Glutamatergic neuron (in vitro differentiated cells): ENCODE measurements around the gene SIX2. TPM values are rescaled to one million over a fixed set of nuclear protein-coding genes. Genes with fewer than 3 reads are reported as not detected.

ENCODE experiments used
- DNase-seq: peaks from one replicate; pipeline ENCODE4 v3.0.0; 2022
- H3K27ac Mint-ChIP-seq: one replicate; pipeline ENCODE4 v1.8.0; 2020; ENCODE audit warnings: mild to moderate bottlenecking, mixed read lengths, inconsistent platforms; ENCODE audit not compliant: unreplicated experiment
- H3K27me3 Mint-ChIP-seq: one replicate; pipeline ENCODE4 v1.8.0; 2020; ENCODE audit warnings: mild to moderate bottlenecking, moderate library complexity, mixed read lengths, inconsistent platforms; ENCODE audit not compliant: unreplicated experiment
- H3K36me3 Mint-ChIP-seq: one replicate; pipeline ENCODE4 v1.8.0; 2020; ENCODE audit warnings: mild to moderate bottlenecking, mixed read lengths, inconsistent platforms; ENCODE audit not compliant: unreplicated experiment
- H3K4me1 Mint-ChIP-seq: one replicate; pipeline ENCODE4 v1.8.0; 2020; ENCODE audit warnings: mild to moderate bottlenecking, low read depth, mixed read lengths, inconsistent platforms; ENCODE audit not compliant: unreplicated experiment
- H3K4me3 Mint-ChIP-seq: one replicate; pipeline ENCODE4 v1.8.0; 2020; ENCODE audit warnings: mild to moderate bottlenecking, mixed read lengths, inconsistent platforms; ENCODE audit not compliant: unreplicated experiment
- H3K9me3 Mint-ChIP-seq: one replicate; pipeline ENCODE4 v1.8.0; 2020; ENCODE audit warnings: mild to moderate bottlenecking, moderate library complexity, mixed read lengths, inconsistent platforms; ENCODE audit not compliant: unreplicated experiment
- total RNA-seq: library from RNA; stranded (reverse); fragmentation: NEBNext Ultra II Directional; extraction: Animal tissue kit (Norgen Biotek cat#: 25700); gene quantifications from one replicate; pipeline ENCODE4 v1.2.1, GENCODE V29; 2021; ENCODE audit not compliant: unreplicated experiment
- TF ChIP-seq, protein P1 (sequence below): fragments of 200-600 bp; sonication (generic); IDR thresholded peaks from one replicate; pipeline ENCODE4 v1.5.0; 2021; ENCODE audit not compliant: partially characterized antibody, unreplicated experiment

SIX2 gene
- total RNA-seq, 1 donor from 2014 or later = 0.56 TPM

DNA sequence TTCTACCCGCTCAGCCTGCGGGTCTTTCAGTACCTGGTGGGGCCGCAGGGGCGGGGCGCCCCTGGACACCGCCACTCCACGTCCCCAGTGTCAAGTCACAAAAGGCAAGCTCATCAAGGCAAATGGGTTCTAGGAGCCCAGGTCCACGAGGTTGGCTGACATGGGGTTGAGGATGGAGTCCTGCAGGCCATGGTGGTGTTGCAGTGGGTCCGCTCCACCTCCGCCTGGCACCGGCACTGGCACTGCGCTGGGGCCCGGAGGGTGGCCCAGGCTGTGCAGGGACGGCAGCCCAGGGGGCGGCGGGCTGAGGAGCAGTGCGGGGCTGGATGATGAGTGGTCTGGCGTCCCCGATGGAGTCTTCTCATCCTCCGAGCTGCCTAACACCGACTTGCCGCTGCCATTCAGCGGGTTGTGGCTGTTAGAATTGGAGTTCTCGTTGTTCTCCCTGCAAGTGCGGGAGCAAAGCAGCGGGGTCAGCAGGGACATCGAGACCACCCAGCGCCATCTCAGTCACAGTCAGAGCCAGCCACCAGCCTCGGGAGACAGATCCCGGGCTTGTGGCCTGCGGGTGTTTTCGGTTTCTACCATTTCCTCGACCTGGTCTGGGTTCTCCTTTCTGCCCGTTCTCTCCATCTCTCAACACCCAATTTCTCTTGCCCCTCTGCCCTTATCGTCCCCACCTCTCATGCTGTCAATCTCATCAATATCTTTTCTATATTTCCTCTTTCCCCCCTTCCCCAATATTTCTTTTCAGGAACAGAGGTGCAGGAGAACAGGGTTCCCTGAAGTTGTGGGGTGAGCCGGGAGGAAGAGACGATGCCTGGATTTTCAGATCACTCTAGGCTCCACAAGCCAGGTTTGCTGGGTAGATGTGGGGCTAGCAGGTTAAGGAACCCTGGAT is 3.0 kb downstream of the SIX2 start:
- Mint-ChIP-seq H3K4me1 (peaks cover 5% of the 10 kb centered on the region), H3K27ac (no peak overlapping the region), H3K36me3 (peaks cover 4% of the 10 kb centered on the region), H3K4me3 (no peak overlapping the region), H3K9me3 (peaks cover 19% of the 10 kb centered on the region), H3K27me3 (peaks cover 46% of the 10 kb centered on the region)
- TF ChIP-seq, protein P1, sequence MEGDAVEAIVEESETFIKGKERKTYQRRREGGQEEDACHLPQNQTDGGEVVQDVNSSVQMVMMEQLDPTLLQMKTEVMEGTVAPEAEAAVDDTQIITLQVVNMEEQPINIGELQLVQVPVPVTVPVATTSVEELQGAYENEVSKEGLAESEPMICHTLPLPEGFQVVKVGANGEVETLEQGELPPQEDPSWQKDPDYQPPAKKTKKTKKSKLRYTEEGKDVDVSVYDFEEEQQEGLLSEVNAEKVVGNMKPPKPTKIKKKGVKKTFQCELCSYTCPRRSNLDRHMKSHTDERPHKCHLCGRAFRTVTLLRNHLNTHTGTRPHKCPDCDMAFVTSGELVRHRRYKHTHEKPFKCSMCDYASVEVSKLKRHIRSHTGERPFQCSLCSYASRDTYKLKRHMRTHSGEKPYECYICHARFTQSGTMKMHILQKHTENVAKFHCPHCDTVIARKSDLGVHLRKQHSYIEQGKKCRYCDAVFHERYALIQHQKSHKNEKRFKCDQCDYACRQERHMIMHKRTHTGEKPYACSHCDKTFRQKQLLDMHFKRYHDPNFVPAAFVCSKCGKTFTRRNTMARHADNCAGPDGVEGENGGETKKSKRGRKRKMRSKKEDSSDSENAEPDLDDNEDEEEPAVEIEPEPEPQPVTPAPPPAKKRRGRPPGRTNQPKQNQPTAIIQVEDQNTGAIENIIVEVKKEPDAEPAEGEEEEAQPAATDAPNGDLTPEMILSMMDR = no peak
- DNase-seq = no peak

DNA sequence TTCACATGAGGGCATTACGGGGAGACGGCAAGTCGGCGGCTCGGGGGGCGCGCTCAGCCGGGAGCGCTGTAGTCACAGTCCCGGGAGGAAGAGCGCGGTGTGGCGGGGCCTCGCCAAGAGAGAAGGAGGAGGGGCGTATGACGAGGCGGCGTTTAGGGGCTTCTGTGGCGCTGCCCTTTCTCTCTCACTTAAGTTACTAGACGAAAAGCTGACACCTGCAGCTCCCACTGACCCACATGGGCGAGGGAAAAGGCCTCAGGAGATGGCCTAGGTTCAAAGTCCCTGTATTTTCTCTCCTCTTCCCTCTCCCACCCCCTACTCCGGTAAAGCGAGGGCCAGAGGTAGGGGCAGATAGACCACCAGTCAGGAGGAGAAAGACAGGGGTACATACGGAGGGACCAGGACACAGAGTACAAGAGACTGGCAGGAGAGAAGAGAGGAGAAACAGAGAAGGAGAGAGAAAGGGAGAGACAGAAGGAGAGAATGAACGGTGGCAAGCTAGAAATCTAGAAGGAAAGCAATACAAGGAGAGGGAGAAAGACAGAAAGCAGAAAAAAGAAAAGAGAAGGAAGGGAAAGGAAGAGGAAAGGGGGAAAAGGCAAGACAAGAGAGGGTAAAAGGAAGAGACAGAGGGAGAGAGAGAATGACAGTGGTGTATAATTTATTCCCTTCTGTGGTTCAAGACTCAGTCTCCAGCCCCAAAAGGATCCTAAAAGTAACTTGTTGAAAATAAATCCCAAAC is 3.8 kb downstream of the SIX2 start:
- Mint-ChIP-seq H3K9me3 (peaks cover 19% of the 10 kb centered on the region), H3K4me3 (no peak overlapping the region), H3K27ac (no peak overlapping the region), H3K27me3 (peaks cover 41% of the 10 kb centered on the region), H3K4me1 (peaks cover 5% of the 10 kb centered on the region), H3K36me3 (peaks cover 4% of the 10 kb centered on the region)
- TF ChIP-seq, protein P1 = no peak
- no peak for DNase-seq

DNA sequence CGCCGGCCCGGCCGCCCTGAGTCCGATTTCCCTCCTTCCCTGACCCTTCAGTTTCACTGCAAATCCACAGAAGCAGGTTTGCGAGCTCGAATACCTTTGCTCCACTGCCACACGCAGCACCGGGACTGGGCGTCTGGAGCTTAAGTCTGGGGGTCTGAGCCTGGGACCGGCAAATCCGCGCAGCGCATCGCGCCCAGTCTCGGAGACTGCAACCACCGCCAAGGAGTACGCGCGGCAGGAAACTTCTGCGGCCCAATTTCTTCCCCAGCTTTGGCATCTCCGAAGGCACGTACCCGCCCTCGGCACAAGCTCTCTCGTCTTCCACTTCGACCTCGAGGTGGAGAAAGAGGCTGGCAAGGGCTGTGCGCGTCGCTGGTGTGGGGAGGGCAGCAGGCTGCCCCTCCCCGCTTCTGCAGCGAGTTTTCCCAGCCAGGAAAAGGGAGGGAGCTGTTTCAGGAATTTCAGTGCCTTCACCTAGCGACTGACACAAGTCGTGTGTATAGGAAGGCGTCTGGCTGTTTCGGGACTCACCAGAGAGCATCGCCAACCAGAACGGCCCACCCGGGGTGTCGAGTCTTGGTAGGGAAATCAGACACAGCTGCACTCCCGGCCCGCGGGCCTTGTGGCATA is 4.6 kb downstream of the SIX2 start:
- DNase-seq = peak; percentile 25
- peaks cover 4% of the 10 kb centered on the region for H3K36me3 Mint-ChIP-seq
- H3K27me3 Mint-ChIP-seq = peaks cover 42% of the 10 kb centered on the region
- H3K27ac Mint-ChIP-seq = no peak overlapping the region
- TF ChIP-seq, protein P1 = no peak
- peaks cover 5% of the 10 kb centered on the region for H3K4me1 Mint-ChIP-seq
- peaks cover 19% of the 10 kb centered on the region for H3K9me3 Mint-ChIP-seq
- H3K4me3 Mint-ChIP-seq = peak overlapping the region; percentile 81

DNA sequence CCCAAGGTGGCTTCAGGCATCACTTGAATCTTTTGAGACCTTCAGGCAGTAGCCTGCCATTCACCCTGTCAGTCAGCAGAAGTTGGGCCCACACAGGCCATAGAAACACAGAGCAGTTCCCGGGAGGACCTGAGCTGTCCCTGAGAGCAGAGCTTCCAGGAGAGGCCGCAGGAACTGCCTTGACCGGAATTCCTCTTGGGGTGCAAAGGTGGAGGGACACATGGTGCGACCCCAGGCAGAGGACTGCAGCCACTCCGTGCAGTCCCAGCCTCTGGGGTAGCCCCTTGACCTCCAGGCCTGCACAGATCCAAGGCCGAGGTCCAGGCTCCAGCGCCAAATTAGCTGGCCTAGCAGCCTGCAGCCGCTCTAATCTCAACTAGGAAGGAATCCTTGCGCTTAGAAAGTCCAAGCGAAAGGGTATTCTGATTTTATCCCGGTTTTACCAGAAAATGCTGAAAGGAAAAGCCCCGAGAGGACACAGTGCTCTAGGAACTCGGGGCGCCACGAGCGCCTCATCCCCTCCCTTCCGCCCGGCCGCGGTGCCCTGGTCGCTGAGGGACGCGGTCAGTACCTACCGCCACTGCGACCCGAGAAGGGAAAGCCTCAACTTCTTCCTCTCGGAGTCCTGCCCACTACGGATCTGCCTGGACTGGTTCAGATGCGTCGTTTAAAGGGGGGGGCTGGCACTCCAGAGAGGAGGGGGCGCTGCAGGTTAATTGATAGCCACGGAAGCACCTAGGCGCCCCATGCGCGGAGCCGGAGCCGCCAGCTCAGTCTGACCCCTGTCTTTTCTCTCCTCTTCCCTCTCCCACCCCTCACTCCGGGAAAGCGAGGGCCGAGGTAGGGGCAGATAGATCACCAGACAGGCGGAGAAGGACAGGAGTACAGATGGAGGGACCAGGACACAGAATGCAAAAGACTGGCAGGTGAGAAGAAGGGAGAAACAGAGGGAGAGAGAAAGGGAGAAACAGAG is 5.4 kb downstream of the SIX2 start:
- TF ChIP-seq, protein P1 = no peak
- Mint-ChIP-seq H3K36me3 (peaks cover 4% of the 10 kb centered on the region), H3K4me3 (peak overlapping the region; percentile 81), H3K9me3 (peaks cover 19% of the 10 kb centered on the region), H3K27me3 (peaks cover 45% of the 10 kb centered on the region), H3K27ac (no peak overlapping the region), H3K4me1 (peaks cover 5% of the 10 kb centered on the region)
- peak; percentile 30 for DNase-seq
